ENCODE data around the gene RNF10.
"Not testable (repeated sequence)": the region's sequence is repeated elsewhere in the genome, so short reads cannot be mapped to it uniquely, and the experiment has no call there.

Gene RNF10

DNA sequence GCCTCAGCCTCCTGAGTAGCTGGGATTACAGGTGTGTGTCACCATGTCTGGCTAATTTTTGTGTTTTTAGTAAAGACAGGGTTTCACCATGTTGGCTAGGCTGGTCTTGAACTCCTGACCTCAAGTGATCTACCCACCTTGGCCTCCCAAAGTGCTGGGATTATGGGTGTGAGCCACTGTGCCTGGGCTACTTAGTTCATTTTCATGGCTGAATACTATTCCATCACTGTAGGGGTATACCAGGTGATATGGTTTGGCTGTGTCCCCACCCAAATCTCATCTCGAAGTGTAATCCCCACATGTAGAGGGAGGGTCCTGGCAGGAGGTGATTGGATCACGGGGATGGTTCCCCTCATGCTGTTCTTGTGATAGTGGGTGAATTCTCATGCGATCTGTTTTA lies 83.0 kb downstream of the RNF10 start:
- DNase-seq = not testable (repeated sequence)

DNA sequence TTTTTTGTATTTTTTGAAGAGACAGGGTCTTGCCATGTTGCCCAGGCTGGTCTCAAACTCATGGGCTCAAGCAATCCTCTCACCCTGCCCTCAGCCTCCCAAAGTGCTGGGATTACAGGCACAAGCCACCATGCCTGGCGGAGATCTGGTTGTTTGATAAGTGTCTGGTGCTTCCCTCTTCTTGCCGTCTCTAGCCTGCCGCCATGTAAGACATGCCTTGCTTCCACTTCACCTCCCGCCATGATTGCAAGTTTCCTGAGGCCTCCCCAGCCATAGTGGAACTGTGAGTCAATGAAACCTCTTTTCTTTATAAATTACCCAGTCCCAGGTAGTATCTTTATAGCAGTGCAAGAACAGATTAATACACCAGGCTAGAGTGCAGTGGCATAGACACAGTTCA lies 83.6 kb downstream of the RNF10 start:
- not testable (repeated sequence) for DNase-seq

DNA sequence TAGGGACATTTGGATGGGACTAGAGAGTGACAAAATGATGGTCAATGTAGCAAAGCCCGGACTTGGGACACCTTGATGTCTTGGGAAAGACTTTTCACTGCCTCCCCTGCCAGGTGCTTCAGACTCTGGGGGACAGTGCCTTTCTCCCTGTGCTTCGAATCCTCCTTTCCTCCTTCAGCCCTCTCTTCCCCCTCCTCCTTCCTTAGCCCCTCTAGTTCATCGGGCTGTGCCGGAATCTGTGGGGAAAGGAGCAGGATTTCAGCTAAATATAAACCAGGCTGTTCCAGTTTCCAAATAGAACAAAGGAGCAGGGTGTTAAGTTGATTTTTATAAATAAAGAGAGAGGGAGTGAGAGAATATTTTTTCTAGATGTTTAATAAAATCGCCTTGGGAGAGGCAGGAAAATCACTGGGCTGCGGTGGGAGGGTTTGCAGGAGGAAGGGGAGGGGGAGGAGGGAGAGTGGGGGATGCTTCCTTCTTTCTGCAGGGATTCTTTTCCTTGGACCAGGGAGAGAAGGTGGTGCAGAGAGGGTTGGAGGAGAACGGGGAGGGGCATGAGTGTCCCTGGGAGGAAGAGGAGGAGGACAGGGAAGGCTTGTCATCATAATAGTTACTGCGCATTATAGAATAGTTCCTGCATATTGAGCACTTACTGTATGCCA lies 84.9 kb downstream of the RNF10 start:
- DNase-seq = no peak

DNA sequence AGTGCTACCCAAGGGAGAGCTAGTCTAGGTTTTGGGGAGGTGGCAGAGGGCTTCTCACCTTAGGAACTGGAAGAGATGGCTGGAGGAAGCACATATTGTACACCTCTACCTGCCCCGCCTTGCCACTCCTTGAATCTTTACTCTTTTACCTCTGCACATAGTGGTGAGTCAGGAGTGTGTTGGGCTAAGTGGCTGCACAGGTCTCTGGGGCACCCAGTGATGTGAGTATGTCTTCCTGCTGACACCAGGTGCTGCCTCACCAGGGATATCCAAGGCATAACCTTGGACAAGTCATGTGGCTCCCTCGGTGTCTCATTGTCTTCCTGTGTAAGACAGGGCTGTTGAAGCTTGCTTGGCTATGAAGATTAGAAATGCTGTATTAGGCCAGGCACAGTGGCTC lies 86.5 kb downstream of the RNF10 start:
- DNase-seq = no peak

DNA sequence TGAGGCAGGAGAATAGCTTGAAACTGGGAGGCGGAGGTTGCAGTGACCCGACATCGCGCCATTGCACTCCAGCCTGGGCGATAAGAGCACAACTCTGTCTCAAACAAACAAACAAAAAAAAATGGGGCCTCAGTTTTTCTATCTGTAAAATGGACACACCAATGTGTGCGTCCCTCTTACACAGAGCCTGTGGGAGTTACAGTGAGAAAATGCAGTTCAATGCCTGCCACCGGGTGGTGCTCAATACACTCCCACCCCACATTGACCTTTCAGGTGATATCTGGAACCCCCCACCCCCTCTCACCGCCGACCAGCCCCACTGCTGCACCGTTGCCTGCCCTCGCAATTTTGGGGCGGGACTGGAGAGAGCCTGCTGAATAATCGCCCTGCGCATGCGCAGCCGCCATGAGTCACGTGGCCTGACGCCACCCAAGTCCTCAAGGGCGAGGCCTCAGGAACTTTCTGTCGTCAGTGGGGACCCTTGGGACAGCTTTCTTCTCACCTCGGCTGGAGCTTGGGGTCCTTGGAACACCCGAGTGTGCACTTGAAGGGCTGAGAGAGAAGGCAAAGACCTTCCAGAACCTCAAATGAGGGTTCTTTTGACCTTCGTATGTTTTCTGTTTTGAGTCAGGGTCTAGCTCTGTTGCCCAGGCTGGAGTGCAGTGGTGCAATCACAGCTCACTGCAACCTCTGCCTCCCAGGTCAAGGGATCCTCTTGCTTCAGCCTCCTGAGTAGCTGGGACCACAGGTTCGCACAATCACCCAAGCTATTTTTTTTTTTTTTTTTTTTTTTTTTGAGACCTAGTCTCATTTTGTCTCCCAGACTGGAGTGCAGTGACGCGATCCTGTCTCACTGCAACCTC lies 91.6 kb downstream of the RNF10 start:
- no peak for DNase-seq

All from effector CD8-positive, alpha-beta T cell (primary cell).